Activated CD4-positive, alpha-beta T cell treated with anti-CD3 and anti-CD28 coated beads for 4 hours (primary cell): ENCODE measurements around the gene TNNT2.

Experiments used
- DNase-seq, 2 donors: peaks; one replicate each; pipeline ENCODE4 v3.0.0-alpha.2; 2020

Gene TNNT2

DNA sequence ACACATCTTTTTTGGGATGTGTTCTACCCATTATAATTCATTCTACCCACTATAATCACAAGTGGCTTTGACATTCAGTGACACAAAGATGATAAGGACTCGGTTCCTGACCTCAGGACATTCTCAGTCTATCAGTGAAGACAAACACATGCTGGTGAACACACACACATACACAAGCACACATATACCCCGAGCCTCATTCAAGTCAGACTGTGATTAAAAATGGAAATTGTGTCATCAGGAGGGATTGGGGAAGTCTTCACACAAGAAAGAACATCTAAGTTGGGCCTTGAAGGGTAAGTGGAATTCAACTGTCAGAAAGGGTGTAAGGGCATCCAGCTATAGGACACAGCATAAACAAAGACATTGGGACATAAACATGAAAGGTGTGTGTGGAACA is 24.2 kb upstream of the TNNT2 start:
- no peak for DNase-seq

DNA sequence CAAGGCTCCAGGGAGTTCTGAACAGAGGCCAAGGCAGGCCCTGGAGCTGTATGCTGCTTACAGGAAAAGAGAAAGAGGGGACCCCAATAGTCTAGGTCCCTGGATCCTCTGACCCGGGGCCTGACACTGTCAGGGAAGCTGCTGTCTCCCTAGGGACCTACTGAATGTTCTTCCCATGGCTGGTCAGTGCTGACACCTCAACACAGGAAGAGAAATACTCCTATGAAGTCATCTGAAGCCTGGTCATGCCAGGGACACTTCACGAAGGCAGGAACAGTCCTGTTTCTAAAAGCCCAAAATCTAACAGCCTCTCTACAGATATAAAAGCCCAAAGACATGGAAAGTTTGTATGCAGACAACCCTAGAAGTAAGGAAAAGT is 23.4 kb upstream of the TNNT2 start:
- DNase-seq: no peak

DNA sequence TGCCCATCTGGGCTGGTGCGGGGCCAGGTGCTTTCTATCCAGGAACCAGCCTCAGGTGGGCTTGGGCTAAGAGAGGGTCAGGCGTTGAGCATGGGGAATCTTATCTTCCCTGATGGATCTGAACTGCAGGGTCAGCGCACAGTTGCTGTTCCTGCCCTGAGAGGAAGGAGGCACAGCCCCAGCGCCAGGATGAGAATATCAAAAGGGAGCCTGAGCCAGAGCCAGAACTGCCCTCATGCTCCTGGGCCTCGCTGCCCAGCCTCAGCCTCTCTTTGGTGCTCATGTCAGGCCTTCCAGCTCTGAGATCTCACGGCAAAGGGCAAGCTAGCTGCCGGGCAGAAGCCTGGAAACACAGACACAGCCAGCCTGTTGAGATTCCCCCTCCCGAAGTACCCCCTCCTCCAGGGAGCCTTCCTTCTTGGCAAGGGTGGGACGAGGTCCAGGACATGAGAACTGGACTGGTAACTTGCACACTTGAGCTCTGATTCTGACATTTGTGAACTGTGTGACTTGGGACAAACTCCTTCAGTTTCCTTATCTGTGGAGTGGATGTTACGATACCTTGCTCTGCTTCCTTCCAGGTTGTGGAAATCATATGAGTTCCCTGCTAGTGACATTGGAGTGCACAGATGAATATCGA is 22.9 kb upstream of the TNNT2 start:
- no peak for DNase-seq

DNA sequence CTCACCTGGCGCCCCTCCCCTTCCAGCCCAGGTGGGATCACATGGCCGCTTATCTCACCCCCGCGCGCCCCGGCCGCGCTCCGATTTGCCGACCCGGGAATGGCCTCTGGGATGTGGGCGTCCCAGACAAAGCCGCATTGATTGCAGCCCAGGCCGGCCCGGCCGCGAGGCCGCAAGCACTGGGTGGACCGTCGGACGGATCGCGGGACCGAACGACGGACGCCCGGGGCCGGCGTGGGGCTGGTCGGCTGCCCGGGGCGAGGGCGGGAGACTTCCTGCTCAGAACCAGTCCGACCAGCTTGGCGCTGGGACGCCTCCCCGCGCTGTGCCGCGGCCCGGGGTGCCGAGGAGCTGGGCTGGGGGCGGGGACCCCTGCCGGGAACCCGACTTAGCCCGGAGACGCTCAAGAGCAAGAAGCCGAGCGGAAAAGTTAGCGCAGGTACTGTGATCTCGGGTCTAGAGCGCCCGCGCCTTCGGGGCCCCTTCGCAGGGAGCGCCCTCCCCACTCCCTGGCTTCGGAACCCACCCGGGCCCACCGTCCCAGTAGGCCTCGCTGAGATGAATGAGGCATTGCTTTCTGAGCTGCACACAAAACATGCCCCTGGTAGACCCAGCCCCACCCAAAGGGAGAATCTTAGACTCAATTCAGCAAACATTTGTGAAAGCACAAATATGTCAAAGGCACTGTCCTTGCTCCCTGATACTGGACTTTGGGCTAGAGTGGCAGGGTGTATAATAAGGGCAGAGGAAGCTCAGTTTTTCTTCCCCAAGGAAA is 22.1 kb upstream of the TNNT2 start:
- DNase-seq: no peak

GRCh38 chr1:201399018-201399351 is 21.5 kb upstream of the TNNT2 start, which contains the start of gene LAD1:
Gene LAD1 (minus strand): TSS chr1:201399324. CDS start chr1:201399306, 18 bp downstream.
- no peak for DNase-seq

DNA sequence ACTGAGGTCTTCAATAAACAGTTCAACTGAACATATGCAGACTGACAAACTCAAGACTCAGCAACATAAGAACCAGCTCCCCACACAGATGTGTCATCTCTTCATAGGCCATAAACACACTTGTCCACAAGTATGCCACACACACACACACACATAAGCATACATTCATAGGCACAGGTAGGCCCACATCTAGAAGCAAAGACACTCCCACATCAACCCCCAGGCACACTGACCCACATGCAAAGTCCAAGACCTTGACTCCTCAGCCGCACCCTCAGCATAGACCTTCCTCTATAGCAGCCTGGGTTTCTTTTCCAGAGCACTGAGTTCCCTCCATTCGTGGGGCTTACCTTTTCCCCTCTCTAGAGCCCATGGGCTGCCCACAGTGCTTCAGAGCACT is 20.2 kb upstream of the TNNT2 start:
- no peak for DNase-seq

DNA sequence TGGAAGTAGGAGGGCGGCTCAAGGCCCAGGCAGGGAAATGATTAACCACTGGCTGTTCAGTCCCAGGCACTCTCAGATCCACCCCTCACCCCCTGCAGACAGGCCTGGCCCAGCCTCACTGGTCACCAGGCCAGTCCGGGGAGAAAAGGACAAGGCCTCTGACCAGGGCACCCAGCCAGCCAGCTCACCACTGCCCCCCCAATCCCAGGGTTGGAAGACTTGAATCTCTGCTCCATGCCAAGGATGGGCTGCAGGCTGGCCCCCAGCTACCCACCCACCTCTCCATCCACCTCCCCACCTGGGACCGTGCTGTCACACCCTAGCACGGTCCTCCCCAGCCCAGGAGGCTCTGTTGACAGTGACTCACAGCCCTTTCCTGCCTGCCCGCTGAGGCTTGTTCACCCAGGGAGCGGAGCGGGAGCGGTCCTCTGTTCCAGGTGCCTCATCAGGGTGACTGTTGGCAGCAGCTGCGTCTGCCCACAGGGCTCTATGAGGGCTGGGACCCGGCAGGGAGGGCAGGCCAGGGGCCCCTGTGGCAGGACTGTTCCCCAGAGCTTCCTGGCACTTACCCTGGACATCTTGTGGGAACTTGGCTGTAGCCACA is 19.5 kb upstream of the TNNT2 start:
- DNase-seq: no peak

DNA sequence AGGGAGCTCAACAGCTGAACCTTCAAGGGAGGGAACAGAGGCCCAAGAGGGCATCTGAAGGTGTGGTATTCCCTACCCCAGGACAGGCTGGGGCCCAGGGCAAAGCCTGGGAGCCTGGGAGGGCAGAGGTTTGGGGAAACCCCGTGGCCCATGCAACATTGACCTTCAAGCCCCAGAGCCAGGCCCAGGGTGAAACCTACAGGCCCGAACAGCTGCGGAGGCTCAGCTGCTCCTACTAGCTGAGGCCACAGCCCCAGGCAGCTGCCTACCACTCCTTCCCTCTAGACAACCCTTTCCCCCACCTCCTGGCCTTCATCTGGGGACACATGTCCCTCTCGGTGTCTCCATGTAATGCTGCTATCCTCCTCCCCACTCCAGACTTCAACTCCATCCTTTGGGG is 18.5 kb upstream of the TNNT2 start:
- no peak for DNase-seq

DNA sequence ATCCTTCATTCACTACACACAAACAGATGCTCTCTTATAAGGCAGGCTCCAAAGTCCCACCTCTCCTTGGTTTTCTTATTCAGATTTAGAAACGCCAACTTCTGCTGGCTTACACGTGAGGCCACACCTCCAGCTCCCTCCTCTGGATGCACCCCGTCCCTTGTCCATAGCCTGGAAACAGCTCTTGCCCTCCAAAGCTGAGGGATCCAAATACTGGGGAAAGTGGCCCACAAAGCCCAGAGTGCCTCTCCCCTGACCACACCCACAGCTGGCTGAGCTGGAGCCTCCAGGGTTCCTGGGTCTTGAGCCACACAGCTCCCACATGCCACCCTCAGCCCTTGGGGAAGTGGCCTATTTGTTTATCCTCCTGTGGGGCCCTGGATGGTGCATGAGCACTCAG is 17.1 kb upstream of the TNNT2 start:
- no peak for DNase-seq

- no peak for DNase-seq
Measured at GRCh38 chr1:201393076-201393475, 15.6 kb upstream of the TNNT2 start.

DNA sequence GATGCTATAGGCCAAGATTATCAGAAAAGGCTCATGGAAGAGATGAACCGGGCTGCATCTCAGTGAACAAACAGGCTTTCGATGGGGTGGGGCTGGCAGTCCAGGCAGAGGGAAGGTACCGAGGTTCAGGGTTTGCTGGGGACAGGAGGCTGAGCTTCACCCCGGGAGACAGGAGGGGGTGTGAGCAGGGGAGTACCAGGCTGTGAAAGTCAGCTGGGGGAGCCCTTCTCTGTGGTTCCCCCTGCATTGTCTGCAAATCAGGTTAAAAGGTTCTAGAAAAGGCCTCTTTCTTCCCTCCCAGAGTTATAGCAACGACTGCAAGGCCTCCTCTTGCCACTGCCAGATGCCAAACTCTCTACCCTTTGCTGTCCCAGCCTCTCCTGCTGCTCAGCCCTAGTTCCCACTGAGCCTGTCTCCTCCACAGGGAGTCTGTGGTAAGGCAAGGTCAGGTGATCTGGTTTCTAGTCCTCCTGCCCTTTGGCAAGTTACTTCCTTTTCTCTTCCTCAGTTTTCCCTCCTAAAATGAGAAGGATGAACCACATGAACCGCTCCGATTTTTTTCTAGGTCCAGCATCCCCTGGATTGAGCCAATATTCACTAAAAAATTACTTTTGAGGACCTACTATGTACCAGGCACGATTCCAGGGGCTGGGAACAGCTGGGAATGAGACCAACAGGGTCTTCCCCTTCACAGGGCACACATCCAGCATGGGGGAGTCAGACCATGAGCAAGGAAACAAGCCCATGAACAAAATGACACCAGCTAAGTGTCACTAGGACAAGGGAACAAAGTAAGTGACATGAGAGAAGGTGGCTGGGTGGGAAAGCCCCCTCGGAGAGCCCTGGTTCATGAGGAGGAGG is 14.4 kb upstream of the TNNT2 start:
- DNase-seq: no peak

DNA sequence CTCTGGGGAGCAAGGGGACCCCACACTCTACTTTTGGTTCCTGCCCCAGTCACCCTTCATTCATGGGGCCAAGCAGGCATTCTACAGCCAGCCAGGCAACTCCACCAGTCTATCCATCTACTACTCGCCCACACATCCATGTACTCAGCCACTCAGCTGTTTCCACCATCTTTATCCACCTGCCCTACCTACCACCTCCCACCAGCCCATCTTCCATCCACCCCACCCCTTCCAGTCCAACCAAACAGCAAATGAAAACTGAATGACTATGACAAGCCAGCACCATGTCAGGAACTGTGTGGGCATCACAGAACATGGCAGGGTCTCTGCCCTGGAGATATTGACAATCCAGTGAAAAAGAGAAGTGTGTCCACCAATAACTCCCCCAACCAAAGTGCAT is 13.7 kb upstream of the TNNT2 start:
- no peak for DNase-seq

- no peak for DNase-seq
Measured at GRCh38 chr1:201389051-201389450, 11.6 kb upstream of the TNNT2 start.

- DNase-seq: no peak
Measured at GRCh38 chr1:201386208-201386607, 8.7 kb upstream of the TNNT2 start.

GRCh38 chr1:201385299-201385891 is 7.9 kb upstream of the TNNT2 start:
- DNase-seq: no peak

- DNase-seq: no peak
Measured at GRCh38 chr1:201384406-201384782, 6.9 kb upstream of the TNNT2 start.

- no peak for DNase-seq
Measured at GRCh38 chr1:201383647-201384405, 6.3 kb upstream of the TNNT2 start.

GRCh38 chr1:201381130-201381529 is 3.6 kb upstream of the TNNT2 start:
- no peak for DNase-seq

GRCh38 chr1:201379733-201380242 is 2.3 kb upstream of the TNNT2 start:
- DNase-seq: no peak

- no peak for DNase-seq
Measured at GRCh38 chr1:201378804-201379203, 1.3 kb upstream of the TNNT2 start.

DNA sequence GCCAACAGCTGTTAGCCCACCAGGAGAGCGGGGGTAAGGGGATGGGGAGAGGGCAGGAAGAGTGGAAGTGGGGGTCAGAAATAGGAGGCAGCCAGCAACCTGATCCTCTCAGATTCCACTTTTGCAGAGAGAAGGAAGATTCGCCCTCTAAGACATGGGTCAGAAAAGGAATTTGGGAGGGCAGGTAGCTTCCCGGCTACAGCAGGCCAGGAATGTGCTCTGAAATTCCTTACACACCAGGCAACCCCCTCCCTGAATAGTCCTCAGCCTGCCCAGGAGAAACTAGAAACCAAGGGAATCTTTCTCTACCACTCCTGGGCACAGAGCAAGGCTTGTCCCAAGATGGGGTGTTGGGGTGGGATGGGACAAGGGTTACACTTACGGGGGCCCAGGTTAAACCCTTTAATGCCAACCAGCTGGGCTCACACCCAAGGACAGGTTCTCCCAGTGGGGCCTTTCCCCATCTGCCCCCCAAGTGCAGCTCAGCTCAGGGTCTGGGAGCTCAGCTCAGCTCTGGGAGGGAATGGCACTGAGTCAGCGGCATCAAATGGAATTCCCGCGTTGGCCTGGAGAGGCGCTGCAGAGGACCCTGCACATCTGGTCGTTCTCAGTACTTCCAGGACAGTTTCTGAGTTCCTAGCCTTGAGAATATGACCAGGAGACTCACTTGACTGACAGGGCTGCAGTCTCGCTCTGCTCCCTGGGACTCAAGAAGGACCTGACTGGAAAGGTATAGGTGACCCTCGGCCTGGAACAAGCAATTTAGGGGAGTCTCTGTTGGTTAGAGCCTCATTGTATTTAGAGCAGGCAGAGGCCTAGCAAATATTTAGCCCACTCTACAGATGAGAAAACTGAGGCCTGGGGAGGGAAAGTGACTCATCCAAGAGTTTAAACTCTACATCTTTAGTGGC is 761 bp downstream of the TNNT2 start:
- no peak for DNase-seq
